Sigmoid colon (tissue), 4 donors: ENCODE data around the gene C2orf80.

Experiments used
- EP300 ChIP-seq, 4 donors: sonication (generic); formaldehyde crosslinking; IDR thresholded peaks; one replicate each; pipeline ENCODE4 v1.6.1; 2017; ENCODE audit warnings: antibody characterized with exemption in 4 of 4
- POLR2A ChIP-seq, 2 donors: fragments of 450-650 bp; IDR thresholded peaks; one replicate each; pipeline ENCODE4 v1.6.1; 2016; ENCODE audit warnings: antibody characterized with exemption in 2 of 2, mild to moderate bottlenecking in 2 of 2, moderate library complexity in 2 of 2
- POLR2AphosphoS5 ChIP-seq, 4 donors: sonication (generic); formaldehyde crosslinking; IDR thresholded peaks; one replicate each; pipeline ENCODE4 v1.6.1; 2017; ENCODE audit warnings: antibody characterized with exemption in 4 of 4
- TF ChIP-seq, protein P1 (sequence below), 4 experiments: fragments of 450-650 bp in 3 of 4; fragments of 200-600 bp in 1 of 4; IDR thresholded peaks; one replicate each; pipeline ENCODE4 v1.5.1; 2016 to 2019; ENCODE audit warnings: antibody characterized with exemption in 4 of 4, mild to moderate bottlenecking in 3 of 4, moderate library complexity in 2 of 4

DNA sequence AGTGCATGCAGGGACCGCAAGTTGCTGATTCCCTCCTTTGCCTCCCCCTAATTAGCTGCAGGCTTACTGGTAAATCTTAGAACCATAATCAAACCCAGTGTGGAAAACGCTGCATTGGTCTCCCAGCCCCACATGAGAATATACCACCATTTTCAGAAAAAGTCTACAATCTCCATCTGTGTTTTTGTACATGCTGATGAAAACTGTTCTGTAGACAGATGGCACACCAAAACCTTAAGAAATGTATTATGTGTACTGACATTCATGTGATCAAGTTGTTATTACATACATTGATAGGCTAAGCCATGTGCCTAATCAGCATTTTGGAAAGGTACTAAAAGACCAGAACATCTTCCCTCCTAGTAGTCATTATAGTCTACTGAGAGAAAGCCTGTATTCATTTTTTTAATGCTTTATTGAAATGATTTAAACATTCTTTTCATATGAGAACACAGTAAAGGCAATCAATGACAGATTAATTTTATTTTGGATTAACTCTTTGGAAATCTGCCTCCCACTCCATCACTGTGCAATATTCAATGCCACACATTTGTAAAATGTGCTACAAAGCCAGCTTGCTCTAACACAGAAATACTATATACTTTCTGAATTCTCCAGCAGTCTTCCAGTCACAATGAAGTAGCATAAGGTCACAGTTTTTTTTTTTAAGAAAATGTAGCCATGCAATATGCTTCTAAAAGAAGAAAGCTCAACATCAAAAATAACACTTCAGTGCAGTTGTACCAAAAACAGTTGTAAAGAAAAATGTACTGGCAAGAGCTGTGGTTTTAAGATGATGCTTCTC, 24.7 kb downstream of the C2orf80 start:
- TF ChIP-seq, protein P1, sequence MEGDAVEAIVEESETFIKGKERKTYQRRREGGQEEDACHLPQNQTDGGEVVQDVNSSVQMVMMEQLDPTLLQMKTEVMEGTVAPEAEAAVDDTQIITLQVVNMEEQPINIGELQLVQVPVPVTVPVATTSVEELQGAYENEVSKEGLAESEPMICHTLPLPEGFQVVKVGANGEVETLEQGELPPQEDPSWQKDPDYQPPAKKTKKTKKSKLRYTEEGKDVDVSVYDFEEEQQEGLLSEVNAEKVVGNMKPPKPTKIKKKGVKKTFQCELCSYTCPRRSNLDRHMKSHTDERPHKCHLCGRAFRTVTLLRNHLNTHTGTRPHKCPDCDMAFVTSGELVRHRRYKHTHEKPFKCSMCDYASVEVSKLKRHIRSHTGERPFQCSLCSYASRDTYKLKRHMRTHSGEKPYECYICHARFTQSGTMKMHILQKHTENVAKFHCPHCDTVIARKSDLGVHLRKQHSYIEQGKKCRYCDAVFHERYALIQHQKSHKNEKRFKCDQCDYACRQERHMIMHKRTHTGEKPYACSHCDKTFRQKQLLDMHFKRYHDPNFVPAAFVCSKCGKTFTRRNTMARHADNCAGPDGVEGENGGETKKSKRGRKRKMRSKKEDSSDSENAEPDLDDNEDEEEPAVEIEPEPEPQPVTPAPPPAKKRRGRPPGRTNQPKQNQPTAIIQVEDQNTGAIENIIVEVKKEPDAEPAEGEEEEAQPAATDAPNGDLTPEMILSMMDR (IDR thresholded peaks at IDR 0.05) = no peak
- TF ChIP-seq EP300 (IDR thresholded peaks at IDR 0.05) (no peak), POLR2AphosphoS5 (IDR thresholded peaks at IDR 0.05) (no peak), POLR2A (IDR thresholded peaks at IDR 0.05) (no peak)
